NCI-H748 (cell line): ENCODE results near the gene PLBD1.

Experiments used
- DNase-seq: peaks from one replicate; lab custom pipeline; 2025; ENCODE audit not compliant: unreplicated experiment; lab: John Stamatoyannopoulos, UW

PLBD1 gene

GRCh38 chr12:14567351-14568162 is at the start of gene PLBD1:
Gene PLBD1, minus strand, starts transcription at chr12:14567883. Its CDS starts 187 bp downstream, at chr12:14567696.
- DNase-seq, result peak; percentile 51

- DNase-seq, result peak; percentile 14
Measured at GRCh38 chr12:14614704-14615121, 47.0 kb upstream of the PLBD1 start.

GRCh38 chr12:14613718-14614117 is 46.0 kb upstream of the PLBD1 start:
- DNase-seq, result no peak

GRCh38 chr12:14612898-14613445 is 45.3 kb upstream of the PLBD1 start:
- no peak for DNase-seq

DNA sequence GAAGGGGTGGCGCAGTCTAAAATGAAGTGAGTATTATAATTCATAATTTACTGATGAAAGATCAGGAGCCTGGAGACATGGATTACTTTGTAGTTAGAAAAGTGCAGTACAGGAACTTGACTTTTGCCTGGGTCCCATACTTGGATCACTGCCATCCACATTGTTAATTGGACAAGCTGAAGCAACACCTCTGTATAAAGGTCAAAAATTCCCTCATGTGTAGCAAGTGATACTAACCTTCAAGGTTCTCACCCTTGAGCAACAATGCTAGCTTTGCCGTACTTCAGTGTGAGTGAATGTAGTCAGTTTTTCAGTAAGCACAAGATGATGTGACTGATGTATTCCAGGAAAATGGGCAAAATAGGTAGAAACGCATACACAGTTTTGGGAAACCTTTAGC is 44.6 kb upstream of the PLBD1 start:
- no peak for DNase-seq

DNA sequence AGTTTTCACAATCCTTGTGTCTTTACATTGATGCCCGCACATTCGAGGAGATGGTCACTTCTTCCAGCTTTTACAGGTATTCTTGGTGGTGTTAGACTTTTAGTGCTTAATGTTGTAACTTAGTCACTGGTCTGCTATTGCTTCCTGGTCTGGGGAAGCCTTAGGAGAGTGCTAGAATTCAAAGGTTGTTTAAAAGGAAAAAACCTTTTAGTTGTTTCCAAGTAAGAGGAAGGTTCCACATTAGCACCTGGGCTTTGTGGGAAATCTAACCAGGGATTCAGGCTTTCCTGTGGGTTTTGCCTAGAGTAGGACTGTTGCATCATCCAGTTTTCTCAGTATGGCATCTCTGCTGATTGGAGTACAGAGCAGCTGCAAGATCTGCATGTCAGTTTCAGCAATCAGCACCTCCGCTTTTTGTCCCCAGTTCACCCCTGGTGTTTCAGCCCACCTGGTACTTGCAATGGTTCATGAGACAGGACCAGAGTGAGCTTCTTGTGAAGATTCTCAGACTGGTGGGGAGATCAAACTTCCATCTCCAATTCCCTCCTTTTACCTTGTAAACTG is 44.0 kb upstream of the PLBD1 start:
- DNase-seq, result no peak

- DNase-seq, result no peak
Measured at GRCh38 chr12:14607568-14607967, 39.9 kb upstream of the PLBD1 start.

- DNase-seq, result peak; percentile 5
Measured at GRCh38 chr12:14605401-14605989, 37.8 kb upstream of the PLBD1 start.

- peak; percentile 85 for DNase-seq
Measured at GRCh38 chr12:14601692-14602478, 34.2 kb upstream of the PLBD1 start.

GRCh38 chr12:14597480-14597879 is 29.8 kb upstream of the PLBD1 start:
- no peak for DNase-seq

GRCh38 chr12:14591719-14592118 is 24.0 kb upstream of the PLBD1 start:
- no peak for DNase-seq

GRCh38 chr12:14589169-14590004 is 21.7 kb upstream of the PLBD1 start:
- DNase-seq, result no peak

- DNase-seq, result no peak
Measured at GRCh38 chr12:14588571-14588970, 20.9 kb upstream of the PLBD1 start.

DNA sequence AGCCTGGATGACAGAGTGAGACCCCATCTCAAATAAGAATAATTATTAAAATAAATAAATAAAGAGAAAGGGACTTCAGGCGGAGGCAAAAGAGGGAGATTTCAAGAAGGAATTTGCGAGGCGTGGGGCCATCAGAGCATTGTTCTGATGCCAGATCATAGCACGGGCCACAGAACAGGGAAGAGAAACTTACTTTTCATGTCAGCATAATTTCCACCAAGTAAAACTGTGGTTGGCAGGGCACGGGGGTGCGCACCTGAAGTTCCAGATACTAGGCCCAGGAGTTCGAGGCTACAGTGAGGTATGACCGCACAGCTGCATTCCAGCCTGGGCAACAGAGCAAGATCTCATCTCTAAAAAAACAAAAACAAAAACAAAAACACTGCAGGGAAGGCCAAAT is 11.0 kb upstream of the PLBD1 start:
- no peak for DNase-seq

DNA sequence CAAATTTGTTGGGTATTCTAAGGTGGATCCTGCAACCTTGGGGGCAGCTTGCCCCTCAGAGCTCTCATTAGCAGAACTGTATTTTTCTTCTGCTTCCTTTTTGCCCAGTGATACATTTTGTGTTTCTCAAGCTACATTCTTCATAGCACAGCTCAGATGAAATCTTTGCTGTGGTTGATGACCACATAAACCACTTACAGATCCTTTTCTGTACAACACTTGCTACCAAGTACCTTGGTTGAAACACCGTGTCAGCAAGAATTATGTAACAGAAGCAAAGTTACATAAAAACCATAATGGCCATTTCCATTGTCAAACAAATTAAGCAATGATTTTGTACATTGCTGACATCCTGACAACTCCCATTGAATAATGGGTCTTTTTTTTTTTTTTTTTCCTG is 9.7 kb upstream of the PLBD1 start:
- DNase-seq, result no peak

DNA sequence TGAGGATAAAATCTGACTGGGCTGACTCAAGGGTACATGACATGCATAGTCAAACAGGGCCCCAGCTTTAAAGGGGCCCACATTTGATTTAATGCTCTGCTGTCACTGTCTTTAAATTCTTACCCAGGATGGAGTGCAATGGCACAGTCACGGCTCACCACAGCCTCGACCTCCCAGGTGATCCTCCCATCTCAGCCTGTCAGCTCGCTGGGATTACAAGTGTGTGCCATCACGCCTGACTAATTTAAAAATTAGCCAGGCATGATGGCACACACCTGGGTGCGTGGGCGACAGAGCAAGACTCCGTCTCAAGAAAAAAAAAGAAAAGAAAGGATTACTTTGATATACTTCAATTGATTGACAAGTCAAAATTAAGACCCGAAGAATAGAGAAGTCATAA is 9.2 kb upstream of the PLBD1 start:
- DNase-seq, result no peak

GRCh38 chr12:14575585-14575984 is 7.9 kb upstream of the PLBD1 start:
- no peak for DNase-seq

GRCh38 chr12:14573118-14573517 is 5.4 kb upstream of the PLBD1 start:
- DNase-seq, result no peak

- no peak for DNase-seq
Measured at GRCh38 chr12:14572401-14572800, 4.7 kb upstream of the PLBD1 start.

GRCh38 chr12:14571779-14572178 is 4.1 kb upstream of the PLBD1 start:
- no peak for DNase-seq
